K562 (cell line): ENCODE results near the gene GALNT7. TPM values are rescaled to one million over a fixed set of nuclear protein-coding genes. Genes with fewer than 3 reads are reported as not detected.
A peak's percentile ranks its signal among the peaks of the same experiment; 100 is the strongest.

Experiments used
- ERF ChIP-seq: fragments of 450-650 bp; formaldehyde crosslinking; IDR thresholded peaks from 2 replicates; pipeline ENCODE4 v1.4.0; 2020; ENCODE audit warnings: mild to moderate bottlenecking, mixed read lengths
- EWSR1 ChIP-seq: fragments of 450-650 bp; IDR thresholded peaks from 2 replicates; pipeline ENCODE4 v1.6.1; 2018; ENCODE audit warnings: borderline replicate concordance, mild to moderate bottlenecking, low read depth, moderate library complexity; ENCODE audit not compliant: partially characterized antibody
- FOXJ3 ChIP-seq: sonication (generic); formaldehyde crosslinking; IDR thresholded peaks from 2 replicates; pipeline ENCODE4 v1.4.0; 2020; ENCODE audit warnings: mild to moderate bottlenecking, missing genetic modification reagents
- GATAD2A ChIP-seq: fragments of 450-650 bp; IDR thresholded peaks from 2 replicates; pipeline ENCODE4 v1.6.1; 2017
- HDAC6 ChIP-seq: IDR thresholded peaks from 2 replicates; pipeline ENCODE4 v1.6.1; 2012; ENCODE audit warnings: low read depth, mild to moderate bottlenecking, control low read depth, inconsistent platforms, low read length, moderate library complexity
- MAX ChIP-seq: sonication (generic); formaldehyde crosslinking; IDR thresholded peaks from 2 replicates; pipeline ENCODE4 v1.9.0; 2022; ENCODE audit warnings: mild to moderate bottlenecking, missing genetic modification reagents
- RBFOX2 ChIP-seq: fragments of 200-400 bp; formaldehyde crosslinking; IDR thresholded peaks from 2 replicates; pipeline ENCODE4 v1.6.1; 2017; ENCODE audit warnings: low read depth, mild to moderate bottlenecking, low read length, moderate library complexity
- REST ChIP-seq, 2 experiments: fragments of 450-650 bp; formaldehyde crosslinking in 1 of 2; IDR thresholded peaks; 2 replicates each; pipeline versions ENCODE4 v1.4.0 to v1.6.1; 2014 to 2020; ENCODE audit warnings: mild to moderate bottlenecking in 2 of 2, borderline replicate concordance in 1 of 2, low read depth in 1 of 2
- polyA plus RNA-seq, 8 experiments: library from polyadenylated mRNA; depleted of rRNA in 4 of 8; stranded (reverse) in 5 of 8; unstranded in 3 of 8; fragments of >200 nt; fragmentation: Nextera tagmentation in 2 of 8; fragmentation: Illumina TruSeq in 1 of 8; extraction: Ambion mirVana in 2 of 8; extraction: Trizol in 1 of 8; gene quantifications; 2 replicates each; pipeline versions ENCODE4 v1.2.1 to v1.2.3, GENCODE V29; 2011 to 2014; ENCODE audit warnings: inconsistent platforms in 1 of 8, missing spikeins in 1 of 8
- total RNA-seq, 7 experiments: library from RNA; depleted of rRNA in 6 of 7; stranded (reverse); fragments of >200 nt in 6 of 7; fragmentation: Illumina TruSeq in 2 of 7; extraction: Trizol in 2 of 7; gene quantifications; 2 replicates each; pipeline versions ENCODE4 v1.2.1 to v1.2.3, GENCODE V29; 2011 to 2021; ENCODE audit warnings: low replicate concordance in 1 of 7
- TF ChIP-seq, protein P1 (sequence below), 2 experiments: fragments of 450-650 bp; conservative IDR thresholded peaks; 2 replicates each; pipeline ENCODE4 v1.6.1; 2017; ENCODE audit warnings: mild to moderate bottlenecking in 2 of 2, moderate library complexity in 2 of 2

The GALNT7 gene
- total and polyA plus RNA-seq, 9 of the 15 experiments (the other 6 are each of a cell fraction or from before 2014, with no cell fraction given), result 16.7 to 38.7 (median 31.1) TPM

GRCh38 chr4:173289353-173289727, 120.7 kb downstream of the GALNT7 start (continued):
- TF ChIP-seq REST (IDR thresholded peaks at IDR 0.05; ENCODE audit: borderline replicate concordance), result peak; percentile 25; the same call in 1 of the 2 replicates
- no peak for TF ChIP-seq REST (CRISPR knock-in tag; IDR thresholded peaks at IDR 0.05; ENCODE audit: low read depth)
- TF ChIP-seq GATAD2A, result no peak
- no peak for TF ChIP-seq RBFOX2
- TF ChIP-seq MAX (CRISPR knock-in tag), result no peak
- TF ChIP-seq ERF (CRISPR knock-in tag), result no peak
- TF ChIP-seq HDAC6, result no peak
- TF ChIP-seq EWSR1, result no peak
- TF ChIP-seq, protein P1, sequence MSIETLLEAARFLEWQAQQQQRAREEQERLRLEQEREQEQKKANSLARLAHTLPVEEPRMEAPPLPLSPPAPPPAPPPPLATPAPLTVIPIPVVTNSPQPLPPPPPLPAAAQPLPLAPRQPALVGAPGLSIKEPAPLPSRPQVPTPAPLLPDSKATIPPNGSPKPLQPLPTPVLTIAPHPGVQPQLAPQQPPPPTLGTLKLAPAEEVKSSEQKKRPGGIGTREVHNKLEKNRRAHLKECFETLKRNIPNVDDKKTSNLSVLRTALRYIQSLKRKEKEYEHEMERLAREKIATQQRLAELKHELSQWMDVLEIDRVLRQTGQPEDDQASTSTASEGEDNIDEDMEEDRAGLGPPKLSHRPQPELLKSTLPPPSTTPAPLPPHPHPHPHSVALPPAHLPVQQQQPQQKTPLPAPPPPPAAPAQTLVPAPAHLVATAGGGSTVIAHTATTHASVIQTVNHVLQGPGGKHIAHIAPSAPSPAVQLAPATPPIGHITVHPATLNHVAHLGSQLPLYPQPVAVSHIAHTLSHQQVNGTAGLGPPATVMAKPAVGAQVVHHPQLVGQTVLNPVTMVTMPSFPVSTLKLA (conservative IDR thresholded peaks at IDR 0.05), result no peak
- no peak for TF ChIP-seq FOXJ3 (CRISPR knock-in tag)
- TF ChIP-seq, all 486 proteins: peak for 62
